ENCODE measurements around the gene MAPK6. TPM values are rescaled to one million over a fixed set of nuclear protein-coding genes. Genes with fewer than 3 reads are reported as not detected.

Gene MAPK6
- polyA plus RNA-seq, 1 donor from 2014 or later = 140 TPM

- TF ChIP-seq, protein P1, sequence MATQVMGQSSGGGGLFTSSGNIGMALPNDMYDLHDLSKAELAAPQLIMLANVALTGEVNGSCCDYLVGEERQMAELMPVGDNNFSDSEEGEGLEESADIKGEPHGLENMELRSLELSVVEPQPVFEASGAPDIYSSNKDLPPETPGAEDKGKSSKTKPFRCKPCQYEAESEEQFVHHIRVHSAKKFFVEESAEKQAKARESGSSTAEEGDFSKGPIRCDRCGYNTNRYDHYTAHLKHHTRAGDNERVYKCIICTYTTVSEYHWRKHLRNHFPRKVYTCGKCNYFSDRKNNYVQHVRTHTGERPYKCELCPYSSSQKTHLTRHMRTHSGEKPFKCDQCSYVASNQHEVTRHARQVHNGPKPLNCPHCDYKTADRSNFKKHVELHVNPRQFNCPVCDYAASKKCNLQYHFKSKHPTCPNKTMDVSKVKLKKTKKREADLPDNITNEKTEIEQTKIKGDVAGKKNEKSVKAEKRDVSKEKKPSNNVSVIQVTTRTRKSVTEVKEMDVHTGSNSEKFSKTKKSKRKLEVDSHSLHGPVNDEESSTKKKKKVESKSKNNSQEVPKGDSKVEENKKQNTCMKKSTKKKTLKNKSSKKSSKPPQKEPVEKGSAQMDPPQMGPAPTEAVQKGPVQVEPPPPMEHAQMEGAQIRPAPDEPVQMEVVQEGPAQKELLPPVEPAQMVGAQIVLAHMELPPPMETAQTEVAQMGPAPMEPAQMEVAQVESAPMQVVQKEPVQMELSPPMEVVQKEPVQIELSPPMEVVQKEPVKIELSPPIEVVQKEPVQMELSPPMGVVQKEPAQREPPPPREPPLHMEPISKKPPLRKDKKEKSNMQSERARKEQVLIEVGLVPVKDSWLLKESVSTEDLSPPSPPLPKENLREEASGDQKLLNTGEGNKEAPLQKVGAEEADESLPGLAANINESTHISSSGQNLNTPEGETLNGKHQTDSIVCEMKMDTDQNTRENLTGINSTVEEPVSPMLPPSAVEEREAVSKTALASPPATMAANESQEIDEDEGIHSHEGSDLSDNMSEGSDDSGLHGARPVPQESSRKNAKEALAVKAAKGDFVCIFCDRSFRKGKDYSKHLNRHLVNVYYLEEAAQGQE (IDR thresholded peaks at IDR 0.05; ENCODE audit: borderline replicate concordance) = no peak
- TF ChIP-seq, protein P2, sequence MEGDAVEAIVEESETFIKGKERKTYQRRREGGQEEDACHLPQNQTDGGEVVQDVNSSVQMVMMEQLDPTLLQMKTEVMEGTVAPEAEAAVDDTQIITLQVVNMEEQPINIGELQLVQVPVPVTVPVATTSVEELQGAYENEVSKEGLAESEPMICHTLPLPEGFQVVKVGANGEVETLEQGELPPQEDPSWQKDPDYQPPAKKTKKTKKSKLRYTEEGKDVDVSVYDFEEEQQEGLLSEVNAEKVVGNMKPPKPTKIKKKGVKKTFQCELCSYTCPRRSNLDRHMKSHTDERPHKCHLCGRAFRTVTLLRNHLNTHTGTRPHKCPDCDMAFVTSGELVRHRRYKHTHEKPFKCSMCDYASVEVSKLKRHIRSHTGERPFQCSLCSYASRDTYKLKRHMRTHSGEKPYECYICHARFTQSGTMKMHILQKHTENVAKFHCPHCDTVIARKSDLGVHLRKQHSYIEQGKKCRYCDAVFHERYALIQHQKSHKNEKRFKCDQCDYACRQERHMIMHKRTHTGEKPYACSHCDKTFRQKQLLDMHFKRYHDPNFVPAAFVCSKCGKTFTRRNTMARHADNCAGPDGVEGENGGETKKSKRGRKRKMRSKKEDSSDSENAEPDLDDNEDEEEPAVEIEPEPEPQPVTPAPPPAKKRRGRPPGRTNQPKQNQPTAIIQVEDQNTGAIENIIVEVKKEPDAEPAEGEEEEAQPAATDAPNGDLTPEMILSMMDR (IDR thresholded peaks at IDR 0.05; ENCODE audit: poor library complexity, severe bottlenecking) = no peak
- TF ChIP-seq EP300 (conservative IDR thresholded peaks at IDR 0.05; ENCODE audit: poor library complexity, severe bottlenecking) = no peak
- TF ChIP-seq POLR2AphosphoS5 (IDR thresholded peaks at IDR 0.05) = no peak
- no peak for TF ChIP-seq EZH2 (IDR thresholded peaks at IDR 0.05; ENCODE audit: borderline replicate concordance, insufficient read depth, low read length, poor library complexity, severe bottlenecking)
- no peak for TF ChIP-seq SMC3 (conservative IDR thresholded peaks at IDR 0.05; ENCODE audit: poor library complexity)
- no peak for TF ChIP-seq TAF1 (IDR thresholded peaks at IDR 0.05; ENCODE audit: low read depth)
- TF ChIP-seq MXI1 (conservative IDR thresholded peaks at IDR 0.05; ENCODE audit: poor library complexity, severe bottlenecking) = no peak
- TF ChIP-seq RAD21 (conservative IDR thresholded peaks at IDR 0.05) = no peak
- peaks cover 5% of the 10 kb centered on the region for H3K79me2 ChIP-seq (replicated peaks; ENCODE audit: insufficient read depth, low read length)
- H3F3A ChIP-seq (ENCODE audit: insufficient read depth, low read length, poor library complexity, severe bottlenecking) = no peaks in the 10 kb centered on the region
- no peak overlapping the region for H3K4me2 ChIP-seq (ENCODE audit: low read length)
- H3K36me3 ChIP-seq (ENCODE audit: insufficient read depth, low read length) = peaks cover 18% of the 10 kb centered on the region
- no peak overlapping the region for H3K4me3 ChIP-seq (ENCODE audit: low read length)
- no peaks in the 10 kb centered on the region for H4K20me1 ChIP-seq (ENCODE audit: insufficient read depth)
- H3K9ac ChIP-seq (ENCODE audit: low read length) = no peak overlapping the region
- no peaks in the 10 kb centered on the region for H3K9me2 ChIP-seq (ENCODE audit: insufficient read depth, low read length)
- no peak overlapping the region for H2AFZ ChIP-seq (ENCODE audit: low read depth, low read length)
- H3K27ac ChIP-seq (ENCODE audit: low read length) = no peak overlapping the region
- H3K9me3 ChIP-seq (ENCODE audit: low read length) = peaks cover 5% of the 10 kb centered on the region
- H3K27me3 ChIP-seq (ENCODE audit: insufficient read depth, low read depth, low read length) = no peaks in the 10 kb centered on the region
Observed at GRCh38 chr15:52056001-52056400, 37.0 kb downstream of the MAPK6 start.

DNA sequence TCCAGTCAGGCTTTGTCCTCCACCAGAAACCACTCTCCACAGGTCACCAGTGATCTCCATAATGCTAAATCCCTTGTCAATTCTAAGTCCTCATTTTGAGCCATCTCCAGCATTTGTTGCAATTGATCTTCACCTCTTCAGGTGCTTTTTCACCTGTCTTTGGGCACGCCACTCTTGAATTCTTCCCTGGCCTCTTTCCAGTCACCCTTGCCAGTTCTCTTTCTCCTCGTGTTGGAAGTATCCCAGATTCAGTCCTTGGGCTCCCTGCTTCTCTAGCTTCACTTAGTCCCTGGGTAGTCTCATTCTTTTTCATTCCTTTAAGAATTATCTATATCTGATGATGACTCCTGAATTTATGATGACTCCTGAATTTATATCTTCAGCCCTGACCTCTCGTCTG is 37.5 kb downstream of the MAPK6 start:
- Histone ChIP-seq H3F3A (ENCODE audit: insufficient read depth, low read length, poor library complexity, severe bottlenecking) (no peaks in the 10 kb centered on the region), H3K9me2 (ENCODE audit: insufficient read depth, low read length) (no peaks in the 10 kb centered on the region), H3K36me3 (ENCODE audit: insufficient read depth, low read length) (peaks cover 18% of the 10 kb centered on the region), H4K20me1 (ENCODE audit: insufficient read depth) (no peaks in the 10 kb centered on the region), H3K4me3 (ENCODE audit: low read length) (no peak overlapping the region), H3K4me2 (ENCODE audit: low read length) (no peak overlapping the region), H3K9me3 (ENCODE audit: low read length) (peaks cover 5% of the 10 kb centered on the region), H3K27ac (ENCODE audit: low read length) (no peak overlapping the region), H3K27me3 (ENCODE audit: insufficient read depth, low read depth, low read length) (no peaks in the 10 kb centered on the region), H3K79me2 (replicated peaks; ENCODE audit: insufficient read depth, low read length) (peaks cover 5% of the 10 kb centered on the region), H2AFZ (ENCODE audit: low read depth, low read length) (no peak overlapping the region), H3K9ac (ENCODE audit: low read length) (no peak overlapping the region)
- TF ChIP-seq EP300 (conservative IDR thresholded peaks at IDR 0.05; ENCODE audit: poor library complexity, severe bottlenecking) (no peak), EZH2 (IDR thresholded peaks at IDR 0.05; ENCODE audit: borderline replicate concordance, insufficient read depth, low read length, poor library complexity, severe bottlenecking) (no peak), MXI1 (conservative IDR thresholded peaks at IDR 0.05; ENCODE audit: poor library complexity, severe bottlenecking) (no peak), SMC3 (conservative IDR thresholded peaks at IDR 0.05; ENCODE audit: poor library complexity) (no peak), RAD21 (conservative IDR thresholded peaks at IDR 0.05) (no peak), POLR2AphosphoS5 (IDR thresholded peaks at IDR 0.05) (no peak), TAF1 (IDR thresholded peaks at IDR 0.05; ENCODE audit: low read depth) (no peak)
- TF ChIP-seq, protein P2 (IDR thresholded peaks at IDR 0.05; ENCODE audit: poor library complexity, severe bottlenecking) = no peak
- TF ChIP-seq, protein P1 (IDR thresholded peaks at IDR 0.05; ENCODE audit: borderline replicate concordance) = no peak

All from neural cell (in vitro differentiated cells).